Hematopoietic multipotent progenitor cell treated with erythropoietin and hydrocortisone succinate and interleukin-3 and kit ligand, for 15 days (in vitro differentiated cells): ENCODE data around the gene UBL3.

Experiments
- DNase-seq: peaks from one replicate; pipeline ENCODE4 v3.0.0-alpha.2; 2015; ENCODE audit warnings: low spot score

The UBL3 gene, protein sequence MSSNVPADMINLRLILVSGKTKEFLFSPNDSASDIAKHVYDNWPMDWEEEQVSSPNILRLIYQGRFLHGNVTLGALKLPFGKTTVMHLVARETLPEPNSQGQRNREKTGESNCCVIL

GRCh38 chr13:29850213-29850898, at the start of gene UBL3:
UBL3 (minus strand) TSS chr13:29850617; CDS start chr13:29849538, 1,079 bp downstream.
- DNase-seq: peak; percentile 88

DNA sequence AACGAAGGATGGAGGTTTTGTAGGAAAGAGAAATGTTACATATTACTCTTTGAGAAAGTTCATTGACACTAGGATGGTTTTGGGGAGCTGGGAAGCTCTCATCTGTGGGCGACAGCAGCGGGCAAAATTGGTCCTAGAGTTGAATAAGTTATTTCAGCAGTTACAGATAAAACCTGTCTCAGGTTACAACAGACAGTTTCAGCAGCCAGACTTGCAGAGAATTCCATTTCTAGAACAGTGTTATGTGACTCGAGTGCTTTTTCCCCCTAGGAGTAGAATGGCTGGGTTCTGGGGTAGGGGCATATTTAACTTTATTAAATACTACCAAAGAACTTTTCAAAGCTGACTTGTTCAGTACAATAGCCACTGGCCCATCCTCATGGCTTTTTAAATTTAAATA, 46.7 kb upstream of the UBL3 start:
- DNase-seq: no peak

DNA sequence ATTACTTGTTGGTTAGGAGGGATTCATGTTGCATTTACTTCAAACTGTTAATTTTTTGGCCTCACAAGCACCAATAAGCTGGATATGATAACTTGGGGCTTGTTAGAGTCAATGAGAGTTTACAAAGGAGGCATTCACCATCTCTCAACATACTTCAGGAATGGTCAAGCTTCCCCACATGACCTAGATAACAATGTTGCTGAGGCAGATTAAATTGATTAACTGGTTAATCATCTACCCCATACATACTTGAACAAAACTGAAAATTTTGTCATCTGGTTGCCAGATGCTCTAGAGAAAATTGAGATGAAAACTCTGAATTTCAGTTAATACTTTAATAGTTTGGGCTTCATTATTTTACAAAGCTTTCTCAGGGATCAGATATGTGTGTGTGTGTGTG, 43.0 kb upstream of the UBL3 start:
- no peak for DNase-seq

DNA sequence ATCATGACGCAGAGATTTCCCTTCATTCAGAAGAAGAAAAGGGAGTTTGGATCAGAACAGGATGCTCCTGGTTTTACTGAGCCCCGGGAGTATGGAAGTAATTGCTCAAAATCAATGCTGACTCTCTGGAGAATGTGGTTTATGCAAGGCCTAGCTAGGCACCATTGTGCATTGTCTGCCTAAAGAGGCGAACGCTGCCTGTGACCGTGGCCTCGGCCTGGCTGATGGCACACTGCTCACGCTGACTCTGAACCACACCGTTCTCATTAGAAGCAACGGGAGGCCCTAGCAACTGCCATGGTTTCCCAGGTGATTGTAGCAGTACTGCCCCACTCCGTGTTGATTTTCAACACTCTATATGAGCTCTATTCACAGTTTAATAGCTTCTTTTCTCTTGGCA, 41.7 kb upstream of the UBL3 start:
- no peak for DNase-seq

DNA sequence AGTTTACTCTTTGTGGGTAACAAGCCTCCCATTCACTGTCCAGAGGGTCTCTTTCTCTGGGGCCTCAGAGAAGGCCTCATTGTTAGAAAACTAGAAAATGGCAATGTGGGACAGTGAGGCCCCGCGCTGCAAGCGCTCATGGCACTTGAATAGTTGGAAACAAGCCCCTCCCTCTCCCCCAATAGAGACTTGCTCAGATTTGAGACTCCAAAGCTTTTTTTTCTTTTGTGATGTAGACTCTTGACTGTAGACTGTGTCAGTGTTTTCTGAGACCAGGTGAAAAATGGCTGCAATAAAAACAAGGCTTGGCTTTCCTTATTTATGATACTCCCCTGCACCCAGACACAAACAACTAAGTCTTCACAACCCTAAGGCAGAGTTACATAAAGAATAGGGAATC, 38.7 kb upstream of the UBL3 start:
- DNase-seq: no peak

DNA sequence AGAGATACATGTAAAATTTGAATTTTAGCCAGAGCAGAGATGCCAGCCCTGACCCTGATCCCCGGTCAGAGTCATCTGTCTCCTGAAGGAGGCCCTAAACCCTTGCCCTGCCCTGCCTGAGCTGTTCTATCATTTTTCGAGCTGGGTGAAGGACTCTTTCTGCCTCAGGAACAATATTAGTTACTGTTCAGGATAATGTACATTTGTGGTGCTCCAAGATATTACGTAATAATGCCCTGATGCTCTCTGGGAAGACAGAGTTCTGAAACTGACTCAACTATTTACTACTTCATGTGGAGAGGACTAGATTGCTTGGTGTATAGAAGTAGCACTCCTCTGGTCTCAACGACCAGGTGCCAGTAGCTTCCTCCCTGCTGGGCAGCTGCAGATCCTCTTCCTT, 37.9 kb upstream of the UBL3 start:
- DNase-seq: no peak

DNA sequence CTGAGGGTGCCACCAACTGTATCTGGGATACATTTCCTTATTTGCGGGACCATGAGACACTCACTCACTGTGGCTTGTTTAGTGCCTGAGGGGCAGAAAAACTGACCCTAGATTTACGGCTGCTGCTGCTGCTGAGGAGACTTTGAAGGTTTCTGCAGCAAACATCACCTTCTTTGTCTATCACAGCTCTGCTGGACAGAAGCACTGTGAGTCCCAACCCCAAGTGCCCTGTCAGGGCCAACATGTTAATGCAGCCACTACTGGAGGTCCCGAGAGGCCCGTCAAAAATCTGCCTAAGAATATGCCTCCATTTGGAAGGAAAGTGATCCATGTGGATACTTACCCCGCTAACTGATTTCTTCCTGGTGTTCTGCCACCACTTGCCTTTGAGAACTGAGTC, 37.3 kb upstream of the UBL3 start:
- no peak for DNase-seq

DNA sequence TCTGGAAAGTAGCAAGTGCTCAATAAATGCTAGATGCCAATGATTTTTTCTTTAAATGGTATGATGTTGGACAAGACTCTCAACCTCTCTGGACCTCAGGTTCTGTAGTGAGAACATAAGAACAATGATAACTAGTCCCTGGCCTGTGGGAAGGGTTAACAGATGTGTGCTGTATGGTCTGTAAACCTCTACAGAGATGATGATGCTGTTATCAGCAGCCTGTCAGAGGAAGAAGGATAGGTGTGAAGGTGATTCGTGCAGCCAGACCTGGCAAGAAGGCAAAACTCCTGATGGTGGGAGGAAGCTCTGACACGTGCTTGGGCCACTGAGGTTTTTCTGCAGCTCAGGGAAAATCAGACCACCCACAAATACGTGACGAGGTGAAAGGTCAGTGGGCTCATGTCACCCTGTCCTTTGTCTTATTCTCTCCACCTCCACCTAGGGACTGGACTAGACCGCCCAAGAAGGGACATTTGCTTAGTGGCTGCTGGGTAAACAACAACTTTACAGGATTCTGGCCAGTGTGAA, 36.7 kb upstream of the UBL3 start:
- no peak for DNase-seq

GRCh38 chr13:29886446-29886845, 36.0 kb upstream of the UBL3 start:
- DNase-seq: no peak

GRCh38 chr13:29885989-29886388, 35.6 kb upstream of the UBL3 start:
- DNase-seq: no peak

- DNase-seq: no peak
These were observed 34.4 kb upstream of the UBL3 start for GRCh38 chr13:29884671-29885430.

DNA sequence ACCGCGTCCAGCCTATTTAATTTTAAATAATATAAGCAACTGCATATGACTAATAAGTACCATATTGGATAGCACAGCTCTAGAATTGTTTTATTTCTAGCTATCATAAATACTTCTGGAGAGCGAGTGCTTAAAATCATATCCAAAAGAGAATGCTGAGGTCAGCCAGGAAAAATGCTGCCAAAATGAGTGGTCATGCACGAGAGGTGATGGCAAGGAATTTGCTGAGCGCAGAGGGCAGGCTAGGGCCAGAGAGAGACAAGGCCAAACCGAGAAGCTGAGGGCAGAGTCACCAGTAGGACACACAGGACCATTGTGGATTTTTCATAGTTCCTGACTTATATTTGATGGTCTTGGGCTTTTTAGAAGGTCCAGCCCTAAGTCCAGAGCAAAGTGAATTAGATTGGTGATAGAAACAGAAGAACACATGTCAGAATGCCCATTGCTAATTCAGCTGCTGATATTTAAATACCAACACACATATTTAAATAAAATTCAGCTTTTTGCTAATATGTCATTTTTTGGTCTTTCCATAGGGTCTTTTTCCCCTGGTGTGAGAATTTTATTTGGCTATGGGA, 33.6 kb upstream of the UBL3 start:
- no peak for DNase-seq

GRCh38 chr13:29882076-29882475, 31.7 kb upstream of the UBL3 start:
- no peak for DNase-seq

- no peak for DNase-seq
These were observed 27.7 kb upstream of the UBL3 start for GRCh38 chr13:29878101-29878500.

DNA sequence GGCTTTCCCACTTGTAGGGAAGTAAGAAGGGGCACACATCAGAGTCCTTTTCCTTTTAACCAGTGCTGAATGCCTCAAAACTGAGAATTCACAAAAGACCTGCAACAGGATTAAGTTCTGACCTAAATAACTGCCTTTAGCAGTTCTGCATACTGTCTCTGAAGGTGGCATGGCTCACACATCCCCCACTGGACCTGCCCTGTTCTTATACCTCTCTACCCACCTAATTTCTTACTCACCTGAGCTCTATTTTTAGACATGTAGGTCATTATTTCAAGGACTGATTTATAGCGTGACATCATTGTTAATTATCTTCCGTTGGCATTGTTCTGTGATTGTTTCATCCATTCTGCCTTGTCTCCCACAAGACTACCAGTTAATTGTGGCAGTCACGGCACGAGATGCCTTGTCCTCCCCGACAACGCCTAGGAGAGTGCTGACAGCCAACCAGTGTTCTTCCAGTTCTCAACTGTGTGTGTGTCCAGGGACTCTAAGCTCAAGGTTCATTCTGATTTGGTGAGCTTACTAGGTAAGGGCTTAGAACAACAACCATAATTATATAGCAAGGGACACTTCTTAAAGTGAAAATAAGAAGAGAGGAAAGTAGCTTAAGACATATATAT, 27.1 kb upstream of the UBL3 start:
- no peak for DNase-seq

DNA sequence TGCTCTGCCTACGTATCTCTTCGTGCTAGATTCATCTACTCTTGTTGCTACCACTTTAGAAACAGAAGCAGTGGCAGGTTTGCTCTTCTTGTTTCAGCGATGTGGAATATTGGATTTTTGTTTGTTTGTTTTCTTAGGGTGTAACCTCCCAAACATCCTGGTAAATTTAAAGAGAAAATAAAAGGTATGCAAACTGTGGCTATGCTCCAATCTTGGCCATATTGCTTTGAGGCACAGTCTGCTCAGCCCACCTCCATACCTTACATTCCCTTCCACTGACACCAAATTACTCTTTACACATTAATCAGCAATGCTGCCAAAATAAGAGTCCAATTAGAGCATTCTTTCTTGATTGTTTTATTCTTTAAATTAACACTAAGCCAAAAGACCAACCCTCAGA, 25.2 kb upstream of the UBL3 start:
- DNase-seq: no peak

DNA sequence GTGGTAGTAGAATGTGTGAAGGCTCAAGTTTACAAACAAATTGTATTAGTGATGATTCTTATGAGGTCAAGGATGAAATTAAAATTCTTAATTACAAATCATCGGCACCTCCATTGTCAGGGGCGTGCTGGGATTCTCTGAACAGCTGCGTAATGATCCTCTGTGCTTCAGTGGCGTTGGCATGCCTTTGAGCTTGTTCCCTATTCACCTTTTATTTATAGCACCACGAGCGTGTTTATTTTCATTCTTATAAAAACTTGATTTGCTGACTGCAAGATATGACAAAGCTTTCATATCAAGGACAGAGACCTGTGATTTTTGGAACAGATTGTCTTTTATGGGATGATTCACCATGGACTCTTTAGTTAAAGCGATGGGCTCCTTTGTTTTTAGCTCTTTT, 18.2 kb upstream of the UBL3 start:
- no peak for DNase-seq

DNA sequence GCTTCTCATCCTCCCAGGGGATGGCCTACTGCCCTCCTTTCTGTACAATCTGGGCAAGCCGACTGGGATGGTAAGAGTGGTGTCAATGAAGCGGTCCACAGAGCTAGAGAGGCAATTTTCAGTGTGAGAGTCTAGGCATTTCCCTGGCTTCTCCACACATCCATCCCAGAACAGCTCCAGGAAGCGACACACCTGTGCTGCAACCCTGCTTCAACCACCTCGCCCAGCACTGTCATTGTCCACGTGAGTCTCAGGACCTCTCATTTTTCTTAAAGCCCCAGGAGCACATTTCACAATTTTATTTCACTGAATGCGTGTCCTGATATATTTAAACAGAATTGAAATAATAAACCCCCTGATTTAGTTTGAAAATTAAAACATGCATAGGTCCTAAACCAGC, 15.5 kb upstream of the UBL3 start:
- DNase-seq: no peak

GRCh38 chr13:29861694-29862110, 11.3 kb upstream of the UBL3 start:
- no peak for DNase-seq

DNA sequence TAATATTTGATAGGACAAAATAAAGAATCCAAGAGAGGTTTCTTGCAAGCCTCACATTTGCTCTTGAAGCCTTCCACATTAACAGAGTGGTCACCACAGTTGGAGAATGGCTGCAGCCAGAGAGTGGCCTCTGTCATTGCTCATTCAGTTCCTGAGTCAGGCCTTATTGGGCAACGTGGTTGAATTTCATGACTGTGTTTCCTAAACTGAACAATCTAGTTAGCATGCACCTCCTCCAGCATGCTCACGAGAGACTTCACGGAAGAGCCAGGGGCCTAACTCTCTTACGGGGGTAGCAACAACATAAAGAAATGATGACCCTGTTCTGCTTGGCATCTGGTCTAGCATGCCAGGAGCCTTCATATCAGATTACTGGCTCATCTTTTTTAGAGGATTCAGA, 9.6 kb upstream of the UBL3 start:
- DNase-seq: no peak

GRCh38 chr13:29858667-29859066, 8.2 kb upstream of the UBL3 start:
- DNase-seq: no peak

GRCh38 chr13:29858231-29858630, 7.8 kb upstream of the UBL3 start:
- DNase-seq: no peak

DNA sequence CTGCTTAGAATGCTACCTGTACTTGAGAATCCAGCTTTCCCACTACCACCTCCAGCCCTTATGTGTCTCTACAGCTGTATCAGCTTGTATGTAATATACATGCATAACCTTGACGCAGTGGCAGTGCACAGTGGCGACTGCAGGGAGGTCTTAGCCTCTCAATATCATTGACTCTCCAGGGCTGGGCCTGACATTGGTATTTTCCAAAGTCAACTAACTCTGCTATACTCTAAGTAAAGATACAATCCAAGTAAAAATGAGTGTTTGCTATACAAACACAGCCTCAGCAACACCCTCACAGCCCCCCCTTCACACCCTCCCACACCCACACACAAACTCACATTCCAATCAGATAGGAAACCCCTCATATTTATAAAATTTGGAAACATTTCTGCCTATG, 6.7 kb upstream of the UBL3 start:
- no peak for DNase-seq
